ENCODE data around the gene DSTYK. TPM values are rescaled to one million over a fixed set of nuclear protein-coding genes. Genes with fewer than 3 reads are reported as not detected.

The DSTYK gene
- total and polyA plus RNA-seq, 2 experiments from 2014 or later = 6.1 to 10.7 TPM

DNA sequence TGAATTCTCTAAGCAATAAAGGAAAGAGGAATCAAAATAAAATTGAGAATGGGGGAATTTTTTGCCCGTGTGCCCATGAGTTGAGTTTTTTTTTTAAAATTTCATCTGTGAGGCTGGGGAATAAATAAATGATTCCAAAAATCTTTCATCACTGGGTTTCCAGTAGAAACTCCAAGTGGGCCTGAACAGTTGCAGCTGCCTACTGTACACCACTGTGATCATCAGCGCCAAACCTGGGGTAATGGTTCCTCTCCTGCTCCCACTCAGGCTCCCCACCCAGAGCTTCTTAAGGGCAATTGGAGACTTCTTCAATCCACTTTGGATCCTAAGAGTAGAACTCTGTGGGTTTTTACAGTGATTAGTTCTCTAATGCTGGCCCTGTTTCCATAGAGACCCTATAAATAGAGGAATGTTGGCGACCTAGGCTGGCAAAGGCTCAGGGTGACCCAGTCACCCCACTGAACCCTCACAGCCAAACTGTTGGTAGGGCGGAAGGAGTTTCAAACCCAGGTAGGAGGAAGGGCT lies 25.5 kb upstream of the DSTYK start:
- no peaks in the 10 kb centered on the region for H3K79me2 ChIP-seq (replicated peaks; ENCODE audit: insufficient read depth)
- Mint-ChIP-seq H3K9me3 (no peaks in the 10 kb centered on the region), H3K27ac (no peak overlapping the region), H3K27me3 (ENCODE audit: insufficient read depth, low read depth, poor library complexity) (no peaks in the 10 kb centered on the region), H3K4me3 (no peak overlapping the region), H3K4me1 (peaks cover 2% of the 10 kb centered on the region; the same call in 1 of the 3 replicates), H3K36me3 (ENCODE audit: low read depth) (peaks cover under 1% of the 10 kb centered on the region; the same call in 1 of the 3 replicates)
- no peak overlapping the region for H3K27ac ChIP-seq (ENCODE audit: low read depth)
- H3K9me2 ChIP-seq (ENCODE audit: insufficient read depth) = no peaks in the 10 kb centered on the region
- H4K20me1 ChIP-seq (replicated peaks; ENCODE audit: insufficient read depth) = peaks cover 4% of the 10 kb centered on the region; the same call in 1 of the 2 replicates
- DNase-seq (ENCODE audit: low spot score) (no peak), ATAC-seq (no peak)
- H3K27me3 ChIP-seq (ENCODE audit: insufficient read depth) = no peaks in the 10 kb centered on the region
- H2AFZ ChIP-seq = no peak overlapping the region
- no peaks in the 10 kb centered on the region for H3K4me1 ChIP-seq (ENCODE audit: insufficient read depth)
- 0 out of 2 replicates have a peak, but pooled peaks cover 3% of the 10 kb centered on the region for H3F3A ChIP-seq (replicated peaks; ENCODE audit: low read depth)
- H3K36me3 ChIP-seq (ENCODE audit: insufficient read depth) = no peaks in the 10 kb centered on the region
- H3K4me2 ChIP-seq = no peak overlapping the region
- TF ChIP-seq, protein P1, sequence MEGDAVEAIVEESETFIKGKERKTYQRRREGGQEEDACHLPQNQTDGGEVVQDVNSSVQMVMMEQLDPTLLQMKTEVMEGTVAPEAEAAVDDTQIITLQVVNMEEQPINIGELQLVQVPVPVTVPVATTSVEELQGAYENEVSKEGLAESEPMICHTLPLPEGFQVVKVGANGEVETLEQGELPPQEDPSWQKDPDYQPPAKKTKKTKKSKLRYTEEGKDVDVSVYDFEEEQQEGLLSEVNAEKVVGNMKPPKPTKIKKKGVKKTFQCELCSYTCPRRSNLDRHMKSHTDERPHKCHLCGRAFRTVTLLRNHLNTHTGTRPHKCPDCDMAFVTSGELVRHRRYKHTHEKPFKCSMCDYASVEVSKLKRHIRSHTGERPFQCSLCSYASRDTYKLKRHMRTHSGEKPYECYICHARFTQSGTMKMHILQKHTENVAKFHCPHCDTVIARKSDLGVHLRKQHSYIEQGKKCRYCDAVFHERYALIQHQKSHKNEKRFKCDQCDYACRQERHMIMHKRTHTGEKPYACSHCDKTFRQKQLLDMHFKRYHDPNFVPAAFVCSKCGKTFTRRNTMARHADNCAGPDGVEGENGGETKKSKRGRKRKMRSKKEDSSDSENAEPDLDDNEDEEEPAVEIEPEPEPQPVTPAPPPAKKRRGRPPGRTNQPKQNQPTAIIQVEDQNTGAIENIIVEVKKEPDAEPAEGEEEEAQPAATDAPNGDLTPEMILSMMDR (conservative IDR thresholded peaks at IDR 0.05; ENCODE audit: low read depth in 2 of 2) = no peak
- TF ChIP-seq, protein P2, sequence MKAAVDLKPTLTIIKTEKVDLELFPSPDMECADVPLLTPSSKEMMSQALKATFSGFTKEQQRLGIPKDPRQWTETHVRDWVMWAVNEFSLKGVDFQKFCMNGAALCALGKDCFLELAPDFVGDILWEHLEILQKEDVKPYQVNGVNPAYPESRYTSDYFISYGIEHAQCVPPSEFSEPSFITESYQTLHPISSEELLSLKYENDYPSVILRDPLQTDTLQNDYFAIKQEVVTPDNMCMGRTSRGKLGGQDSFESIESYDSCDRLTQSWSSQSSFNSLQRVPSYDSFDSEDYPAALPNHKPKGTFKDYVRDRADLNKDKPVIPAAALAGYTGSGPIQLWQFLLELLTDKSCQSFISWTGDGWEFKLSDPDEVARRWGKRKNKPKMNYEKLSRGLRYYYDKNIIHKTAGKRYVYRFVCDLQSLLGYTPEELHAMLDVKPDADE (IDR thresholded peaks at IDR 0.05) = no peak
- TF ChIP-seq CREB1 (CRISPR knock-in tag; IDR thresholded peaks at IDR 0.05; ENCODE audit: low read depth) (no peak), JUNB (IDR thresholded peaks at IDR 0.05; ENCODE audit: unreplicated experiment) (no peak)
- TF ChIP-seq, protein P3, sequence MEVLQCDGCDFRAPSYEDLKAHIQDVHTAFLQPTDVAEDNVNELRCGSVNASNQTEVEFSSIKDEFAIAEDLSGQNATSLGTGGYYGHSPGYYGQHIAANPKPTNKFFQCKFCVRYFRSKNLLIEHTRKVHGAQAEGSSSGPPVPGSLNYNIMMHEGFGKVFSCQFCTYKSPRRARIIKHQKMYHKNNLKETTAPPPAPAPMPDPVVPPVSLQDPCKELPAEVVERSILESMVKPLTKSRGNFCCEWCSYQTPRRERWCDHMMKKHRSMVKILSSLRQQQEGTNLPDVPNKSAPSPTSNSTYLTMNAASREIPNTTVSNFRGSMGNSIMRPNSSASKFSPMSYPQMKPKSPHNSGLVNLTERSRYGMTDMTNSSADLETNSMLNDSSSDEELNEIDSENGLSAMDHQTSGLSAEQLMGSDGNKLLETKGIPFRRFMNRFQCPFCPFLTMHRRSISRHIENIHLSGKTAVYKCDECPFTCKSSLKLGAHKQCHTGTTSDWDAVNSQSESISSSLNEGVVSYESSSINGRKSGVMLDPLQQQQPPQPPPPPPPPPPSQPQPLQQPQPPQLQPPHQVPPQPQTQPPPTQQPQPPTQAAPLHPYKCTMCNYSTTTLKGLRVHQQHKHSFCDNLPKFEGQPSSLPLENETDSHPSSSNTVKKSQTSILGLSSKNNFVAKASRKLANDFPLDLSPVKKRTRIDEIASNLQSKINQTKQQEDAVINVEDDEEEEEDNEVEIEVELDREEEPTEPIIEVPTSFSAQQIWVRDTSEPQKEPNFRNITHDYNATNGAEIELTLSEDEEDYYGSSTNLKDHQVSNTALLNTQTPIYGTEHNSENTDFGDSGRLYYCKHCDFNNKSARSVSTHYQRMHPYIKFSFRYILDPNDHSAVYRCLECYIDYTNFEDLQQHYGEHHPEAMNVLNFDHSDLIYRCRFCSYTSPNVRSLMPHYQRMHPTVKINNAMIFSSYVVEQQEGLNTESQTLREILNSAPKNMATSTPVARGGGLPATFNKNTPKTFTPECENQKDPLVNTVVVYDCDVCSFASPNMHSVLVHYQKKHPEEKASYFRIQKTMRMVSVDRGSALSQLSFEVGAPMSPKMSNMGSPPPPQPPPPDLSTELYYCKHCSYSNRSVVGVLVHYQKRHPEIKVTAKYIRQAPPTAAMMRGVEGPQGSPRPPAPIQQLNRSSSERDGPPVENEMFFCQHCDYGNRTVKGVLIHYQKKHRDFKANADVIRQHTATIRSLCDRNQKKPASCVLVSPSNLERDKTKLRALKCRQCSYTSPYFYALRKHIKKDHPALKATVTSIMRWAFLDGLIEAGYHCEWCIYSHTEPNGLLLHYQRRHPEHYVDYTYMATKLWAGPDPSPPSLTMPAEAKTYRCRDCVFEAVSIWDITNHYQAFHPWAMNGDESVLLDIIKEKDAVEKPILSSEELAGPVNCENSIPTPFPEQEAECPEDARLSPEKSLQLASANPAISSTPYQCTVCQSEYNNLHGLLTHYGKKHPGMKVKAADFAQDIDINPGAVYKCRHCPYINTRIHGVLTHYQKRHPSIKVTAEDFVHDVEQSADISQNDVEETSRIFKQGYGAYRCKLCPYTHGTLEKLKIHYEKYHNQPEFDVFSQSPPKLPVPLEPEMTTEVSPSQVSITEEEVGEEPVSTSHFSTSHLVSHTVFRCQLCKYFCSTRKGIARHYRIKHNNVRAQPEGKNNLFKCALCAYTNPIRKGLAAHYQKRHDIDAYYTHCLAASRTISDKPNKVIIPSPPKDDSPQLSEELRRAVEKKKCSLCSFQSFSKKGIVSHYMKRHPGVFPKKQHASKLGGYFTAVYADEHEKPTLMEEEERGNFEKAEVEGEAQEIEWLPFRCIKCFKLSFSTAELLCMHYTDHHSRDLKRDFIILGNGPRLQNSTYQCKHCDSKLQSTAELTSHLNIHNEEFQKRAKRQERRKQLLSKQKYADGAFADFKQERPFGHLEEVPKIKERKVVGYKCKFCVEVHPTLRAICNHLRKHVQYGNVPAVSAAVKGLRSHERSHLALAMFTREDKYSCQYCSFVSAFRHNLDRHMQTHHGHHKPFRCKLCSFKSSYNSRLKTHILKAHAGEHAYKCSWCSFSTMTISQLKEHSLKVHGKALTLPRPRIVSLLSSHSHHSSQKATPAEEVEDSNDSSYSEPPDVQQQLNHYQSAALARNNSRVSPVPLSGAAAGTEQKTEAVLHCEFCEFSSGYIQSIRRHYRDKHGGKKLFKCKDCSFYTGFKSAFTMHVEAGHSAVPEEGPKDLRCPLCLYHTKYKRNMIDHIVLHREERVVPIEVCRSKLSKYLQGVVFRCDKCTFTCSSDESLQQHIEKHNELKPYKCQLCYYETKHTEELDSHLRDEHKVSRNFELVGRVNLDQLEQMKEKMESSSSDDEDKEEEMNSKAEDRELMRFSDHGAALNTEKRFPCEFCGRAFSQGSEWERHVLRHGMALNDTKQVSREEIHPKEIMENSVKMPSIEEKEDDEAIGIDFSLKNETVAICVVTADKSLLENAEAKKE (CRISPR knock-in tag; IDR thresholded peaks at IDR 0.05) = no peak
- no peak overlapping the region for H3K4me3 ChIP-seq

Measured in GM23338 (cell line).